H4 (cell line): ENCODE results near the gene CAMK4. TPM values are rescaled to one million over a fixed set of nuclear protein-coding genes. Genes with fewer than 3 reads are reported as not detected.
"Not testable (repeated sequence)": the region's sequence is repeated elsewhere in the genome, so short reads cannot be mapped to it uniquely, and the experiment has no call there.

Source experiments
- DNase-seq: peaks from one replicate; pipeline ENCODE4 v3.0.0-alpha.2; 2015; ENCODE audit warnings: low spot score
- total RNA-seq: library from RNA; depleted of rRNA; stranded (reverse); fragments of >200 nt; shearing (Covaris generic); gene quantifications from 2 replicates; pipeline ENCODE4 v1.2.3, GENCODE V29; 2014

The CAMK4 gene
- total RNA-seq, 1 experiment from 2014 or later = 8.8 TPM

- DNase-seq = no peak
These were observed 86.8 kb downstream of the CAMK4 start for GRCh38 chr5:111310711-111311620.

DNA sequence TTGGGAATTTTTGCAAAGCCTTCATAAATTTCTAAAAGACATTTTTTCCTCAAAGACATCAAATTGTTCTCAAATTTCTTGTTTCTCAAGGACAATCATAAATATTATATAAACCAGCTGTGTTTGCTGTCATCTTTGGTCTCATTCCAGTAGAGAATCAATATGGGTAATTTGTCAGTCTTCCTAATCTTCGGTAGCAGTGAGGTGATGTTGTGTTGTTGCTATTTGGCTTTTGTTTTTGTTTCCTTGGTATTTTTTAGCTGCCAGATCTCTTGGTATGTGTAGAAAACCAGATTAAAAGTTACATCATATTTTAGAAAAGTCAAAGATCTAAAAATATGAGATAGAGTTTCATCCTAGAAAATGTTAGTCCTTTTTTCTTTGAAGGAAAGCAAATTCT, 87.5 kb downstream of the CAMK4 start:
- DNase-seq = no peak

- no peak for DNase-seq
These were observed 89.0 kb downstream of the CAMK4 start for GRCh38 chr5:111313017-111313724.

- DNase-seq = no peak
These were observed 96.8 kb downstream of the CAMK4 start for GRCh38 chr5:111320953-111321352.

- no peak for DNase-seq
These were observed 97.2 kb downstream of the CAMK4 start for GRCh38 chr5:111321376-111321775.

DNA sequence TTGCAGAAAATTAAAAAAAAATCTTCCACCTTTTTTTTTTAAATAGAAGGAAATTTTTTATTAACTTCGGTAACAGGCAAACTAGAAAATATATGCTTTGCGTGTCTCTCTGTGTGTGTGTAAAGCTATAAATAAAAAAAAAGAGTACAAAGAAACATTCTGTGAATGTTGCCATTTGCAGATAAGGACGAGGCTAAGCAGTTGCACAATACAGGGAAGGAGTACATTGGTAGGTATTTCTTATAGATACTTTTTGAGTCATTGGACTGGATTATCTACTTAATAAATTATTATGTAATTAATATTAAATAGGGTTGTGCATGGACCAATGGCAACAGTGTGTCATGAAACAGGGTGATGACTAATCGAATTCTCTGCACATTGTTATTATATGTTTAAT, 102.4 kb downstream of the CAMK4 start:
- DNase-seq = no peak

DNA sequence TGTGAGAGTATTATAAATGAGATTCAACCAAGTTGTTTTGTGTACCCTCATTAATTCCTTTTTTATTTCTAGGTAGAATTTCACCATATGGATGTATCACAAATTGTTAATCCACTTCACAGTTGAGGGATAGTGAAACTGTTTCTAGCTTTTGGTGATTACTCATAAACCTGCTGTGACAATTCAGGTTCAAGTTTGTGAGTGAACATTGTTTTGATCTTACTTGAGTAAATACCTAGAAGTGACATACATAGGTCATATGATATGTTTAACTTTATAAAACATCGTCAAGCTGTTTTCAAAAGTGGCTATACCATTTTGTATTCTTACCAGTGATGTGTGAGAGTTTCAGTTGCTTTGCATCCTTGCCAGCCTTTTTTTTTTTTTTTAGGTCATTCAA, 112.9 kb downstream of the CAMK4 start:
- DNase-seq = no peak

GRCh38 chr5:111337688-111338087, 113.5 kb downstream of the CAMK4 start:
- DNase-seq = no peak

GRCh38 chr5:111345731-111346130, 121.5 kb downstream of the CAMK4 start:
- DNase-seq = no peak

DNA sequence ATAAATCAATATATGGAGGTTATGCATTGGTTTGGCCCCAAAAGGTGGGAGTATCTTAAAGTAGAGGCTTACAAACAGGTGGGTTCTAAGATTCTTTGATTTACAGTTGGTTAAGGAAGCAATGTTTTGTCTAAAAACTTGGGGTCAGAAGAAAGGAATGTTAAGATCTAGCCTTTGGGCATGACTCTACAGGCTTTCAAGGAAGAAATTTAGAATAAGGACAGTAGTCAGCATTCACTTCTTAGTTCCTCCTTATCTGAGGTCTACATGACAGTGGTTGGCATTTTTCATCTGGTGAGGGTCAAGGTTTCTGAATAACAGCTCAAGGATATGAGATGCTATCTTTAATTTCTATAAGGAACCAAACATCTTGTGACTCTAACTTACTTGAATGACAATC, 122.8 kb downstream of the CAMK4 start:
- DNase-seq = no peak

- no peak for DNase-seq
These were observed 124.6 kb downstream of the CAMK4 start for GRCh38 chr5:111348661-111349329.

DNA sequence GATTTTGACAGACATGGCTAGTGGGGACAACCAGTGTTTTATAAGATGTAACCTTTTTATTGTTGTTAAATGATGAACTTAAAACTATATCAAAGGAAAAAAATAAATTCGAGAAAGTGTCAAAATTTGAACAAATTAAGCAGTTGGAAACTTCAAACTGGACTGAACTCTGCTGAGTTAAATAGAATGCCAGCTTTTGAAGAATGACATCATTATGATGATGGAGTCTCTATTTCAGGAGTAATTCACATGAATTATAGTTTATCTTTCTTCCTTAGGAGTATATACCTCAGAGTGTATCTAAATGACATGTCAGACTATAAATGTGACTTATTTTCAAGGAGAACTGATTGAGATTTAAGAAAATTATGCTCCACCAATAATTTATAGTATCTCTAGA, 125.2 kb downstream of the CAMK4 start:
- no peak for DNase-seq

DNA sequence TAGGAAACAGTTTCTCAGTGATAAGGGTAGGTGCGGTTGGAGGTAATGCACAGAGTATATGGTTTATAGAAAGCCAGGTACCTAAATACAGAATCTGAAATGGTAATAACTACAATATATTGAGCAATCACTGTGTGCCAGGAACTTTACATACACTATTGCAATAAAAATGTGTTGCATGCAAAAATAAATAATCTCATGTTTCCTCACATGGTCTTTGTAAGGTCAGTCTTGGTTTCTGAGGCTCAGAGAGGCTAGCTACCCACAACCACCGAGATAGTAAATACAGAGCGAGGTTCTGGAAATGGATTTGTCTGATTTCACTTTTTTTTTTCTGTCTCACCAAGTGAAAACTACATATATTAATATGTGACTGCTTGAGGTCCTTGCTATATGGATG, 128.9 kb downstream of the CAMK4 start:
- no peak for DNase-seq

GRCh38 chr5:111358726-111359125, 134.5 kb downstream of the CAMK4 start:
- not testable (repeated sequence) for DNase-seq

DNA sequence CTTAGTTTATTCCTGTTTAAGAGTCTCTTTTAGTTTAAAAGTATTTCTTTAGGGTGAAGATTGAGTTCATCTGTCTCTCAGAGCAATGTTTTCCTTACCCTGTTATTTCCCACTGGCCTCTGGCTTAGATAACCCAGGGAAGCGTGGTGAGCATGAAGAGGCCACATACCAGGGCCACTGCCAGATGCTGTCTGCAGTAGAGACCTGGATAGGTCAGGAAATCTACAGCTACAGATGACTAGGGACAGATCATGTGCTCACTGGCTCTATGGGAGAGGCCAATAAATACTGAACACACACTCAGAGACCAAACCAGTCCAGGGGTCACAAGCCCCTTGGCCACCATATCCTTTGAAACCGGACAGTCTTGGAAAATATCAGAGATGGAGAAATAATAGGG, 136.0 kb downstream of the CAMK4 start:
- no peak for DNase-seq

- no peak for DNase-seq
These were observed 140.8 kb downstream of the CAMK4 start for GRCh38 chr5:111364992-111365391.

GRCh38 chr5:111366388-111366787, 142.2 kb downstream of the CAMK4 start:
- no peak for DNase-seq

DNA sequence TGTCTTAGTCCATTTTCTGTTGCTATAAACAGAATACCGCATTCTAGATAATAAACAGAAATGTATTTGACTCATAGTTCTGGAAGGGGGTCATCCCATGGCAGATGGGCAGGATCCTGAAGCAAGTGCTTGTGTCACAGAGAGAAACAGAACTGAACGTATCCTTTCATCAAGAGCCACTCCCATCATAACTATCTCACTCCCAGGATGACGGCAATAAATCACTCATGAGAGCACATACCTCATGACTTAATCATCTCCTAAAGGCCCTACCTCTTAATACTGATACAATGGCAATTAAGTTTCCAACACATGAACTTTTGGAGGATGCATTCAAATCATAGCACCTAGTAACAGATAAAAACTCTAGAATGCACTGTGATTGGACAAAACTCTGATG, 142.9 kb downstream of the CAMK4 start:
- DNase-seq = no peak

- DNase-seq = no peak
These were observed 148.6 kb downstream of the CAMK4 start for GRCh38 chr5:111372799-111373198.

GRCh38 chr5:111374380-111374779, 150.2 kb downstream of the CAMK4 start:
- DNase-seq = no peak

- DNase-seq = no peak
These were observed 151.5 kb downstream of the CAMK4 start for GRCh38 chr5:111375645-111376044.

DNA sequence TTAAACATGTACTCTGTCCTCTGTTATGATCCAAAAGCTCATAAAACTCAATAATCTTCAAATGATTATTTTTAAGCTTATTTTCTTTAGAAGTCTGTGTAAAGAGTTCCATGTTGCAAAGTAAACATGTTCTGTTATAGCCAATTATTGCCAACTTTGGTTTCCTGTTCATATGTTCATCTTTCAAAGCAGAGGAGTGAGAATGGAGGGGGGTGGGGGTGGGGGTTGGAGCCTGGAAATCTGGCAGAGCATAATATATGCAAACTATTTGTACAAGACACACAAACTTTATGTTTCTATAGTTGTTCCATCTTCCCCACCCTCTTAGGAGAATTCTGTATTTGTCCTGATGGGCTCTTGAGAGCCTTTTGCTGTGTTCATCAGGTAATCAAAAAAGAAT, 153.1 kb downstream of the CAMK4 start:
- no peak for DNase-seq

DNA sequence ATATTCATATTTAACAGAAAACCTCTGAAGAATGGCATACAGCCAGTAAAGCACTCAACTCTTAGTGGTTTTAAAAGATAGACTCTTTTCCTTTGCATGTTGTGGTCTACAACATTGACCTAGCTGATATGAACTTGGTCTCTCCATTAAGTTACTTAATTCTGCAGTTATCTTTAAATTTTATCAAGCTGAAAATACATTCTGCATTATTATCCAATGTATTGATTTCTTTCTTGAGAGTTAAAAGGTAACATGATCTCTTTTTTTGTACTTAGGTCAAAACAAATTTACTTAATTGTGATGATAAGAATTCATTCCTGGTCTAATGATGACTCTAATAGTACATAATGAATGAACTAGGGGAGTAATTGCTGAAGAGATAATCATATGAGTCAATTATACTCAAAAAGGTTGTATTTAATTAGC, 155.2 kb downstream of the CAMK4 start:
- DNase-seq = no peak
